Stimulated activated naive CD8-positive, alpha-beta T cell treated with anti-CD3 and anti-CD28 coated beads, Interleukin-15, amount 100 ng/mL, for 72 hours (primary cell): ENCODE results near the gene CNOT3.
A peak's percentile ranks its signal among the peaks of the same experiment; 100 is the strongest.
"Not testable (repeated sequence)": the region's sequence is repeated elsewhere in the genome, so short reads cannot be mapped to it uniquely, and the experiment has no call there.

Experiments
- ATAC-seq: fragments of 150-1000 bp; cut with Tn5 transposase; 2 replicates; pipeline ENCODE4 v1.10.0; 2021; ENCODE audit warnings: mild to moderate bottlenecking, moderate library complexity
- DNase-seq, 2 donors: peaks; one replicate each; pipeline ENCODE4 v3.0.0; 2021 to 2022
- H3K27ac Mint-ChIP-seq, 2 donors: one replicate each; pipeline ENCODE4 v1.8.0; 2022; ENCODE audit warnings: mild to moderate bottlenecking in 2 of 2, mixed read lengths in 2 of 2, moderate library complexity in 2 of 2
- H3K27me3 Mint-ChIP-seq: one replicate; pipeline ENCODE4 v1.8.0; 2022; ENCODE audit warnings: mixed read lengths
- H3K4me1 Mint-ChIP-seq: one replicate; pipeline ENCODE4 v1.8.0; 2022; ENCODE audit warnings: mild to moderate bottlenecking, mixed read lengths
- H3K4me3 Mint-ChIP-seq, 2 donors: one replicate each; pipeline ENCODE4 v1.8.0; 2022; ENCODE audit warnings: mild to moderate bottlenecking in 2 of 2, mixed read lengths in 2 of 2, moderate library complexity in 1 of 2
- H3K9me3 Mint-ChIP-seq, 2 donors: one replicate each; pipeline ENCODE4 v1.8.0; 2022; ENCODE audit warnings: mixed read lengths in 2 of 2

The CNOT3 gene

DNA sequence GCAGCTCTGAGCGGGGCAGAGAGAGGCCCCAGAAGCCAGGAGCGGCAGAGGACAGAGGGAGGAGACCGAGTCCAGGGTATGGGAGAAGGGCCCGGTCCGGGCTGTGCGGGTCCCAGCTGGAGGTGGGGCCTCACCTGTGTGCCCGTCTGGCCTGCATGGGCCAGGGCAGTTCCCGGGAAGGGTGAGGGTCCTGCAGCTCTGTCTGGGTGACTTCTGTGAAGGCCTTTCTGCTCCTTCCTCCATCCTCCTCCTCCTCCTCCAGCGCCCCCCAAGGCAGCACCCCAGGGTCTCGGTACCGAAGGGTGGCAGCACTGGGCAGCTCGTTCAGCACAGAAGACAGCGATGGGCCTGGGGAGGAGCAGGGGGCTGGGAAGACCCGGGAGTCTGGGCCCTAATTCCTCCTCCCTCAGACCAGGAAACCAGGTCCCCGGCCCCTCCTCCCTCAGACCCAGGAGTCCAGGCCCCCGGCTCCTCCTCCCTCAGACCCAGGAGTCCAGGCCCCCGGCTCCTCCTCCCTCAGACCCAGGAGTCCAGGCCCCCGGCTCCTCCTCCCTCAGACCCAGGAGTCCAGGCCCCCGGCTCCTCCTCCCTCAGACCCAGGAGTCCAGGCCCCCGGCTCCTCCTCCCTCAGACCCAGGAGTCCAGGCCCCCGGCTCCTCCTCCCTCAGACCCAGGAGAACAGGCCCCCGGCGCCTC is 34.3 kb downstream of the CNOT3 start:
- H3K4me1 Mint-ChIP-seq = peaks cover 27% of the 10 kb centered on the region
- not testable (repeated sequence) for H3K27ac Mint-ChIP-seq, H3K27me3 Mint-ChIP-seq, H3K4me3 Mint-ChIP-seq, H3K9me3 Mint-ChIP-seq, ATAC-seq, DNase-seq

GRCh38 chr19:54172471-54173358 is 35.2 kb downstream of the CNOT3 start, which contains the start of gene TMC4:
Gene TMC4 (minus strand): TSS chr19:54173160. CDS start chr19:54173117, 43 bp downstream.
- H3K4me1 Mint-ChIP-seq = peaks cover 27% of the 10 kb centered on the region
- ATAC-seq = no peak
- H3K27me3 Mint-ChIP-seq = no peaks in the 10 kb centered on the region
- H3K4me3 Mint-ChIP-seq = no peak within 1 kb of the TSS
- peak within 1 kb of the TSS in 1 of 2 donors; percentile 74 for H3K27ac Mint-ChIP-seq
- no peaks in the 10 kb centered on the region for H3K9me3 Mint-ChIP-seq
- no peak for DNase-seq

- Mint-ChIP-seq H3K27me3 (no peaks in the 10 kb centered on the region), H3K4me1 (peaks cover 21% of the 10 kb centered on the region), H3K27ac (no peak overlapping the region), H3K4me3 (no peak overlapping the region), H3K9me3 (no peaks in the 10 kb centered on the region)
- DNase-seq (no peak), ATAC-seq (no peak)
Measured at GRCh38 chr19:54173359-54173699, 35.8 kb downstream of the CNOT3 start.

DNA sequence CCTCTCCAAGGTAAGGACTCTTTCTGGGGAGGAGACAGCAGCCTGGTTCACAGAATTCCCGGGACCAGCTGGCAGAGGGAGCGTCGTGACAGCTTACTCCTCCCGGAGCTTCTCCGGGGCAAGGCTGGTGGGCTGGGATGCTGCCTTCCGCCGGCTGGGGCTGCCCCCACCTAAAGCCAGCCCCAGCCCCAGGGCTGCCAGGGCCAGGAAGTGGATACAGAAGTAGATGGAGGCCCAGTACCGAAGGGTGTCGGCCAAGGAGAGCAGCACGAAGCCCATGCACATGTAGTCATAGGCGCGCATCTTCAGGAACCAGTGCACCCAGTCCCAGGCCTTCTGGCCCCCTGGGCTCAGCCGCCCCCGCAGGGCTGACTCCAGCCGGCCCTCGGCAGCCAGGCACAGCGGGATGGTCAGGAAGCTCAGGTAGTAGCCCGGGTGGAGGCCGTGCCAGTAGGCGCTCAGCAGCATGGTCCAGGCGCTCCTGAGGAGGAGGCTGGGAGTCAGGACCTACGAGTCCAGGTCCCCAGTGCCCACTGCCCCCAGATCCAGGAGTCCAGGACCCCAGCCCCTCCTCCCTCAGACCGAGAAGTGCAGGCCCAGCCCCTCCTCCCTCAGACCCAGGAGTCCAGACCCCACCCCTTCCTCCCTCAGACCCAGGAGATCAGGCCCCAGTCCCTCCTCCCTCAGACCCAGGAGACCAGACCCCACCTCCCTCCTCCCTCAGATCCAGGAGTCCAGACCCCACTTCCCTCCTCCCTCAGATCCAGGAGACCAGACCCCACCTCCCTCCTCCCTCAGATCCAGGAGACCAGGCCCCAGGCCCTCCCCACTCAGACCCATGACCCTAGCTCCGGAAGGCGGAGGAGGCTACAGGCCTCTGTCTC is 36.6 kb downstream of the CNOT3 start:
- H3K4me3 Mint-ChIP-seq = no peak overlapping the region
- no peaks in the 10 kb centered on the region for H3K9me3 Mint-ChIP-seq
- H3K27me3 Mint-ChIP-seq = no peaks in the 10 kb centered on the region
- H3K4me1 Mint-ChIP-seq = peaks cover 18% of the 10 kb centered on the region
- peak overlapping the region in 1 of 2 donors; percentile 74 for H3K27ac Mint-ChIP-seq
- DNase-seq (no peak), ATAC-seq (no peak)

GRCh38 chr19:54178581-54179261 is 41.2 kb downstream of the CNOT3 start:
- H3K4me1 Mint-ChIP-seq = peaks cover 1% of the 10 kb centered on the region
- no peaks in the 10 kb centered on the region for H3K27me3 Mint-ChIP-seq
- H3K4me3 Mint-ChIP-seq = no peak overlapping the region
- ATAC-seq = peak; percentile 81
- no peak overlapping the region for H3K27ac Mint-ChIP-seq
- no peak for DNase-seq
- no peaks in the 10 kb centered on the region for H3K9me3 Mint-ChIP-seq

DNA sequence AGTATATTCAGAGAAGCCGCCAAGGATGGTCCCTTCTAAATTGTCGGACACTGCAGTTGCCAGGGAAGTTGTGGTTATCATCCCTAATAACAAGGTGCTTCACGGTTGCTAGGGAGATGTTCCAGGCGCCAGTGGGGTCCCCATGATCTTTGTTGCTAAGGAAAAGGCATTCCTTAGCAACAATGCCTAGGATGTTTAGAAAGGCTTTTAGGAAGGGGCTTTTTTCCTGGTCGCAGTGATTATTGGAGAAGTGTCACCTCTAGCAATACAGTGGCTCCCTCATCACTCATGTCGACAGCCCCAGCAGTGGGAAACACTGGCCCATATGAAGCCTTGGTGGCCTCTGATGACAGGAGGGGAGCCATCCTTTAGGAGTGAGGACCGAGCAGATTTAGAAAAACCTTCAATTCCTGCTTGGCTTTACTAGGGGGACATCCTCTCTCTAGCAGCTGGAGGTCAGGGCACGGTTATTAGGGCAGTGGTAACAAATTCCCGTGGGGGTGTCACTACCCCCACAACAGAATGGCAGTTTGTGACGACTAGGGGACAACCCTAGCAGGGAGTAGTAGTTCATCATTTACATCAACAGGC is 41.8 kb downstream of the CNOT3 start:
- ATAC-seq (no peak), DNase-seq (no peak)
- Mint-ChIP-seq H3K27ac (no peak overlapping the region), H3K4me3 (no peak overlapping the region), H3K9me3 (no peaks in the 10 kb centered on the region), H3K27me3 (no peaks in the 10 kb centered on the region), H3K4me1 (no peaks in the 10 kb centered on the region)

GRCh38 chr19:54179921-54180461 is 42.4 kb downstream of the CNOT3 start:
- Mint-ChIP-seq H3K9me3 (no peaks in the 10 kb centered on the region), H3K4me3 (no peak overlapping the region), H3K27me3 (no peaks in the 10 kb centered on the region), H3K4me1 (no peaks in the 10 kb centered on the region), H3K27ac (no peak overlapping the region)
- ATAC-seq (no peak), DNase-seq (no peak)

DNA sequence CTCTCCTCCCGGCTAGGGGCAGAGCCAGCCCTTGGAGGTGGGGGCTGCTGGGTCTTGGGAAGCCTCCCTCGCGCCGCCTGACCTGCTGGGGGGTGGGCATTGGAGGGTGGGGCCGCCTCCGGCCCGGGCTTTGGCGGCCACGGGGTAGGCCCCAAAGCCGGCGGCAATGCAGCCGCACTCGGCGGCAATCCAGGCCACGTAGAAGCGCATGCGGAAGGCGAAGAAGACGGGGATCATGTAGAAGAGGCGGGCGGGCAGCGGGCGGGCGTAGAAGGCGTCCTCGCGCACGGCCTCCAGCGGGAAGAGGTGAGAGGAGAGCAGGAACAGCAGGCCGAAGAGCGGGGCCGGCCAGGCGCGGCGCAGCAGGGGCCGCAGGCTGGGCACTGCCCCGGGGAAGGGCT is 43.1 kb downstream of the CNOT3 start:
- Mint-ChIP-seq H3K27me3 (no peaks in the 10 kb centered on the region), H3K9me3 (no peaks in the 10 kb centered on the region), H3K4me3 (no peak overlapping the region), H3K27ac (no peak overlapping the region), H3K4me1 (no peaks in the 10 kb centered on the region)
- ATAC-seq (no peak), DNase-seq (no peak)

GRCh38 chr19:54181894-54182293 is 44.3 kb downstream of the CNOT3 start:
- not testable (repeated sequence) for H3K27ac Mint-ChIP-seq, ATAC-seq, H3K4me1 Mint-ChIP-seq

GRCh38 chr19:54183431-54183830 is 45.9 kb downstream of the CNOT3 start:
- DNase-seq (no peak), ATAC-seq (no peak)
- Mint-ChIP-seq H3K9me3 (no peaks in the 10 kb centered on the region), H3K27me3 (no peaks in the 10 kb centered on the region), H3K27ac (no peak overlapping the region), H3K4me1 (peaks cover 21% of the 10 kb centered on the region), H3K4me3 (no peak overlapping the region)

More at GRCh38 chr19:54181894-54182293, 44.3 kb downstream of the CNOT3 start:
- H3K9me3 Mint-ChIP-seq, H3K27me3 Mint-ChIP-seq, H3K4me3 Mint-ChIP-seq, DNase-seq: not testable (repeated sequence)

GRCh38 chr19:54186351-54186750 is 48.8 kb downstream of the CNOT3 start:
- Mint-ChIP-seq H3K27ac (no peak overlapping the region), H3K4me3 (no peak overlapping the region)

GRCh38 chr19:54186934-54187381 is 49.4 kb downstream of the CNOT3 start:
- Mint-ChIP-seq H3K9me3 (no peaks in the 10 kb centered on the region), H3K27ac (peak overlapping the region in 1 of 2 donors; percentile 19), H3K4me3 (peak overlapping the region; percentile 49 to 90), H3K4me1 (peaks cover 31% of the 10 kb centered on the region), H3K27me3 (no peaks in the 10 kb centered on the region)
- DNase-seq (no peak), ATAC-seq (no peak)

More at GRCh38 chr19:54186351-54186750, 48.8 kb downstream of the CNOT3 start:
- DNase-seq (no peak), ATAC-seq (no peak)
- Mint-ChIP-seq H3K27me3 (no peaks in the 10 kb centered on the region), H3K4me1 (peaks cover 25% of the 10 kb centered on the region), H3K9me3 (no peaks in the 10 kb centered on the region)

DNA sequence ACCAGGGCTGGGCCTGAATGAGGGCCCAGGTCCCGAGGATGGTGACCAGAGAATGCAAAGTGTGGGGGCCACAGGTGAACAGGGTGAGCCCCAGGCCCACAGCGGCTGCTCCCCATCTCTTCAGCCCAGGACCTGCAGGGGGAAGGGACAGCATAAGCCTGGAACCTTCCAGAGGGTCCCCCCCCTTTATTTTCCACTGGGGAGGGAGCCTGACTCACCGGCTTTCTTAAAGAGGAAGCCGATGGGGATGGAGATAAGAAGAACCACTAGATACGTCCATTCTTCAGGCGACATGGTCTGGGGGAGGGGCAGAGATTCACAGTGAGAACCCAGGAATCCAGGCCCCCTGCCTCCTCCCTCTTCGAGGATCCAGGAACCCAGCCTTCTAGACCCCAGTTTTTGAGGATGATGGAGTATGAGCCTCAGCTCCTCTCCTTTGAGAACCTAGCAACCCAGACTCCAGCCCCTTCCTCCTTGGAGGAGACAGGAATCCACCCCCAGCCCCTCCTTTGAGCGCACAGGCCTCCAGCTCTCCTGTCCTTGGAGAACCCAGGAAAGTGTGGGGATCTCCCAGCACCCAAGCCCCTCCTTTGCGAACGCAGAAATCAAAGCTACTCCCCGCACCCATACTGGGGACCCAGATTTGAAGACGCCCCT is 50.8 kb downstream of the CNOT3 start:
- no peak for ATAC-seq
- Mint-ChIP-seq H3K4me3 (peak overlapping the region; percentile 88 to 90), H3K4me1 (peaks cover 45% of the 10 kb centered on the region), H3K27me3 (no peaks in the 10 kb centered on the region), H3K9me3 (no peaks in the 10 kb centered on the region), H3K27ac (peak overlapping the region; percentile 86 to 87)
- peak in 1 of 2 donors; percentile 33 for DNase-seq
